22Rv1 (cell line): ENCODE data around the gene HIPK2.

Experiments used
- ZFX ChIP-seq: fragments of 450-650 bp; IDR thresholded peaks from 2 replicates; pipeline ENCODE4 v1.6.1; 2017; ENCODE audit warnings: antibody characterized with exemption, borderline replicate concordance
- TF ChIP-seq, protein P1 (sequence below): fragments of 450-650 bp; IDR thresholded peaks from 2 replicates; pipeline ENCODE4 v1.5.1; 2017; ENCODE audit warnings: mild to moderate bottlenecking

DNA sequence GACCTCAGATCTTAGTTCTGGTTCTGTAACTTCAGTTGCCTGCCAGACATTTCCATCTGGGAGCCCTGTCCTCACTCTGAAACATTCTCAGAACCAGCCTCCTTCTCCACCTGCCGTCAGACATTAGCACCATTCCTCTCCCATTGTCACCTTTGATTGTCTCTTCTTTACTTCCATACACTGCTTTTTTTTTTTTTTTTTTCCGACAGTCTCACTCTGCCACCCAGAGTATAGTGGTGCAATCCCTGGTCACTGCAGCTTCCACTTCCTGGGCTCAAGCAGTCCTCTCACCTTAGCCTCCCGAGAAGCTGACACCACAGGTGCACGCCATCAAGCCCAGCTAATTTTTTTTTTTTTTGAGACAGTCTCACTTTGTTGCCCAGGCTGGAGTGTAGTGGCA lies 21.1 kb upstream of the HIPK2 start:
- TF ChIP-seq, protein P1, sequence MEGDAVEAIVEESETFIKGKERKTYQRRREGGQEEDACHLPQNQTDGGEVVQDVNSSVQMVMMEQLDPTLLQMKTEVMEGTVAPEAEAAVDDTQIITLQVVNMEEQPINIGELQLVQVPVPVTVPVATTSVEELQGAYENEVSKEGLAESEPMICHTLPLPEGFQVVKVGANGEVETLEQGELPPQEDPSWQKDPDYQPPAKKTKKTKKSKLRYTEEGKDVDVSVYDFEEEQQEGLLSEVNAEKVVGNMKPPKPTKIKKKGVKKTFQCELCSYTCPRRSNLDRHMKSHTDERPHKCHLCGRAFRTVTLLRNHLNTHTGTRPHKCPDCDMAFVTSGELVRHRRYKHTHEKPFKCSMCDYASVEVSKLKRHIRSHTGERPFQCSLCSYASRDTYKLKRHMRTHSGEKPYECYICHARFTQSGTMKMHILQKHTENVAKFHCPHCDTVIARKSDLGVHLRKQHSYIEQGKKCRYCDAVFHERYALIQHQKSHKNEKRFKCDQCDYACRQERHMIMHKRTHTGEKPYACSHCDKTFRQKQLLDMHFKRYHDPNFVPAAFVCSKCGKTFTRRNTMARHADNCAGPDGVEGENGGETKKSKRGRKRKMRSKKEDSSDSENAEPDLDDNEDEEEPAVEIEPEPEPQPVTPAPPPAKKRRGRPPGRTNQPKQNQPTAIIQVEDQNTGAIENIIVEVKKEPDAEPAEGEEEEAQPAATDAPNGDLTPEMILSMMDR = no peak
- TF ChIP-seq ZFX = no peak
